Stimulated activated effector memory CD8-positive, alpha-beta T cell treated with anti-CD3 and anti-CD28 coated beads, Interleukin-12 subunit alpha, Interleukin-12 subunit beta, amount 100 ng/mL, for 72 hours (primary cell): Measurements from ENCODE around the gene ZSCAN22.

Experiments
- ATAC-seq: fragments of 150-1000 bp; cut with Tn5 transposase; 2 replicates; pipeline ENCODE4 v1.10.0; 2021
- DNase-seq, 2 donors: peaks; one replicate each; pipeline ENCODE4 v3.0.0; 2021 to 2022; ENCODE audit warnings: low spot score in 2 of 2
- H3K27ac Mint-ChIP-seq: one replicate; pipeline ENCODE4 v1.8.0; 2022; ENCODE audit warnings: mild to moderate bottlenecking, mixed read lengths
- H3K36me3 Mint-ChIP-seq: one replicate; pipeline ENCODE4 v1.8.0; 2022; ENCODE audit warnings: mild to moderate bottlenecking, mixed read lengths
- H3K4me1 Mint-ChIP-seq: one replicate; pipeline ENCODE4 v1.8.0; 2022; ENCODE audit warnings: mixed read lengths
- H3K4me3 Mint-ChIP-seq: one replicate; pipeline ENCODE4 v1.8.0; 2022; ENCODE audit warnings: mild to moderate bottlenecking, mixed read lengths
- H3K9me3 Mint-ChIP-seq: one replicate; pipeline ENCODE4 v1.8.0; 2022; ENCODE audit warnings: mixed read lengths

Gene ZSCAN22

GRCh38 chr19:58326914-58327726 is at the start of gene ZSCAN22:
Gene ZSCAN22, plus strand, starts transcription at chr19:58326994. Its CDS starts 7,809 bp downstream, at chr19:58334803.
- Mint-ChIP-seq H3K4me3 (no peak within 1 kb of the TSS), H3K9me3 (no peaks in the 10 kb centered on the region), H3K4me1 (no peaks in the 10 kb centered on the region), H3K27ac (no peak within 1 kb of the TSS), H3K36me3 (no peaks in the 10 kb centered on the region)
- DNase-seq (peak; percentile 82 to 95), ATAC-seq (peak; percentile 89)

DNA sequence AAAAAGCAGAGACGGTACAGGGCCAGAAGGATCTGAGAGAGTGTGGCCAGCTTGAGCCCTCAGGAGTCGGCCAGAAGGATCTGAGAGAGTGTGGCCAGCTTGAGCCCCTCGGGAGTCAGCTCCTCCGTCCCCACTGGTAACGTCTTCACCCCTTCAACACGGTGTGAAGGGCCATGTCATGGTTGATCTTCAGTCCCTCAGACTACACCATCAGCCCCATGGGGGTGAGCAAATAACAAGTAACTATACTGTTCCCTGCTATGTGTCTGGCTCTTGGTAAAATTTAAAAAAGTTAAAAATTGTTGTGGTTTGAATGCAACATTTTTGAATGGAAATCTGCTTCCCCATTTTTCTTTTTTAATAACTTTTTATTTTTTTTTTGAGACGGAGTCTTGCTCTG is 49.6 kb upstream of the ZSCAN22 start:
- peaks cover 34% of the 10 kb centered on the region for H3K4me1 Mint-ChIP-seq
- ATAC-seq (no peak), DNase-seq (no peak)
- H3K27ac Mint-ChIP-seq = no peak overlapping the region
- H3K9me3 Mint-ChIP-seq = peaks cover 10% of the 10 kb centered on the region
- peak overlapping the region; percentile 91 for H3K4me3 Mint-ChIP-seq
- peaks cover 76% of the 10 kb centered on the region for H3K36me3 Mint-ChIP-seq

GRCh38 chr19:58277748-58278540 is 48.9 kb upstream of the ZSCAN22 start:
- Mint-ChIP-seq H3K4me3 (peak overlapping the region; percentile 91), H3K9me3 (peaks cover 10% of the 10 kb centered on the region), H3K4me1 (peaks cover 34% of the 10 kb centered on the region), H3K36me3 (peaks cover 71% of the 10 kb centered on the region), H3K27ac (peak overlapping the region; percentile 94)
- ATAC-seq = no peak
- no peak for DNase-seq

DNA sequence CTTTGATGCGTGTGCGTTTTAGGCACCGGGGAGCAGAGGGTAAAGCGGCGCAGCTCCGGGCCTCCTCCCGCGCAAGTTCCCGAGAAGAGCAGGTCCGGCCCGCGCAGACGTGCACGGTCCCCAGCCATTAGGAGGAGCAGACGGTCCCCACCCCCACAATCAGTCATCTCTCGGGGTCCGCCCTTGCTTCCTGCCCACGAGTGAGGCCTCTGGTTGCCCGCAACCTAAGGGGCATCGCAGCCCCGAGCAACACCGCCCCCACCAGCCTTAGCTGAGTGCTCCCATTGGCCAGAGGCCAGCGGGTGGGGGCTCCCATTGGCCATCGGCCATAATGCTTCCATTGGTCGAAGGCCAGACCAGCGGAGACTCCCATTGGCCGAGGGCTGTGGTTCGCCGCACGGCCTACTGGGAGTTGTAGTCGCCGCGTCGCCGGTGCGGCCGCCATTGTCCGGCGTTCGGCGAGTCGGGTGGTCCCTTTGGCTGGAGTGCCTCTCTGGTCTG is 48.2 kb upstream of the ZSCAN22 start, which contains the start of gene ZNF8:
ZNF8 (plus strand) TSS at position 415 of the 501 bp plus-strand sequence. CDS start 127 bp downstream, outside the sequence.
- H3K4me3 Mint-ChIP-seq = peak within 1 kb of the TSS; percentile 91
- peaks cover 10% of the 10 kb centered on the region for H3K9me3 Mint-ChIP-seq
- ATAC-seq = peak; percentile 97
- peaks cover 71% of the 10 kb centered on the region for H3K36me3 Mint-ChIP-seq
- peak within 1 kb of the TSS; percentile 94 for H3K27ac Mint-ChIP-seq
- peaks cover 34% of the 10 kb centered on the region for H3K4me1 Mint-ChIP-seq
- DNase-seq = peak; percentile 87 to 98

GRCh38 chr19:58279042-58279924 is 47.5 kb upstream of the ZSCAN22 start:
- peak overlapping the region; percentile 91 for H3K4me3 Mint-ChIP-seq
- peaks cover 7% of the 10 kb centered on the region for H3K9me3 Mint-ChIP-seq
- DNase-seq (peak; percentile 25 to 83), ATAC-seq (peak; percentile 39)
- H3K27ac Mint-ChIP-seq = peak overlapping the region; percentile 94
- H3K4me1 Mint-ChIP-seq = peaks cover 34% of the 10 kb centered on the region
- peaks cover 65% of the 10 kb centered on the region for H3K36me3 Mint-ChIP-seq

- H3K4me3 Mint-ChIP-seq = peak overlapping the region; percentile 91
- DNase-seq (no peak), ATAC-seq (no peak)
- peaks cover 63% of the 10 kb centered on the region for H3K36me3 Mint-ChIP-seq
- peaks cover 34% of the 10 kb centered on the region for H3K4me1 Mint-ChIP-seq
- peak overlapping the region; percentile 94 for H3K27ac Mint-ChIP-seq
- peaks cover 4% of the 10 kb centered on the region for H3K9me3 Mint-ChIP-seq
These were observed 46.9 kb upstream of the ZSCAN22 start for GRCh38 chr19:58279925-58280316.

DNA sequence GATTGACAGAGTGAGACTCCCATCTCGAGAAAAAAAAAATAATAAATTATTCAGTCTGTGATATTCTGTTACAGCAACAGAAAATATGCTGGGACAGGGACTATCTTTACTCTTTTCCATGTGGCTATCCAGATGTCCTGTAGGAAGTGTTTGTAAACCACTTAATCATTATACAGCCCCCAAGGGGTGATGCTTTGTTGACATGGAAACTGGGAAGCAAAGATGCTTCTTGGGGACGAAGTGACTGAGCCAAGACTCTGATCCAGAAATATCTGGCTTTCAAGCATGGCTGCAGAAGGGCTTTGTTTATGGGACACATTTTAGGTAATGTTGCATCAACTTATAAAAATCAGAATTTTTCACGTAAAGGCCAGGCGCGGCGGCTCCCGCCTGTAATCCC is 42.6 kb upstream of the ZSCAN22 start:
- ATAC-seq = no peak
- Mint-ChIP-seq H3K36me3 (peaks cover 73% of the 10 kb centered on the region), H3K4me1 (peaks cover 26% of the 10 kb centered on the region), H3K9me3 (no peaks in the 10 kb centered on the region), H3K4me3 (no peak overlapping the region), H3K27ac (no peak overlapping the region)
- DNase-seq = no peak

- Mint-ChIP-seq H3K9me3 (peaks cover 8% of the 10 kb centered on the region), H3K4me3 (no peak overlapping the region), H3K36me3 (peaks cover 73% of the 10 kb centered on the region), H3K4me1 (no peaks in the 10 kb centered on the region), H3K27ac (no peak overlapping the region)
- ATAC-seq (no peak), DNase-seq (no peak)
These were observed 34.9 kb upstream of the ZSCAN22 start for GRCh38 chr19:58291943-58292342.

- DNase-seq = no peak
- Mint-ChIP-seq H3K9me3 (peaks cover 8% of the 10 kb centered on the region), H3K4me3 (no peak overlapping the region), H3K4me1 (no peaks in the 10 kb centered on the region), H3K36me3 (peaks cover 43% of the 10 kb centered on the region), H3K27ac (no peak overlapping the region)
- ATAC-seq = no peak
These were observed 31.9 kb upstream of the ZSCAN22 start for GRCh38 chr19:58294743-58295374.

- peaks cover 4% of the 10 kb centered on the region for H3K4me1 Mint-ChIP-seq
- H3K9me3 Mint-ChIP-seq = peaks cover 8% of the 10 kb centered on the region
- H3K27ac Mint-ChIP-seq = no peak overlapping the region
- no peak for ATAC-seq
- DNase-seq = no peak
- H3K36me3 Mint-ChIP-seq = peaks cover 35% of the 10 kb centered on the region
- H3K4me3 Mint-ChIP-seq = no peak overlapping the region
These were observed 30.7 kb upstream of the ZSCAN22 start for GRCh38 chr19:58296104-58296503.

DNA sequence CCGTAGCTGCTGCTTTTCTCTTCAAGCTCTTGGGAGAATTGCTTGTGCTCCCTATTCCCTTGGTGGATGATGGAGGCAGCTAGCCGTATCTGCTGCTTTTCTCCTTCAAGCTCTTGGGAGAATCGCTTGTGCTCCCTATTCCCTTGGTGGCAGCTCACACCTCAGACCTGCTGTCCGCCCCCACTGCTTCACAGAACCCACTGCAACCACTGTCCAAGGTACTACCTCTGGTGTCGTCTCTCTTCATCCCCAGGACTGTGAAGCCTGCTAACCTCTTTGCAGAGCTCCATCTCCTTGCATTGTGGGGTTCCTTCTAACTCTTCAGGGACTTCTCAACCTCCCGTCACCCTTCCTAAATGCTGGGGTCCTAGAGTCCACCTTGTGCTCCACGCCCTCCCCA is 26.2 kb upstream of the ZSCAN22 start:
- no peak for ATAC-seq
- H3K4me1 Mint-ChIP-seq = peaks cover 19% of the 10 kb centered on the region
- DNase-seq = no peak
- peaks cover 15% of the 10 kb centered on the region for H3K36me3 Mint-ChIP-seq
- no peaks in the 10 kb centered on the region for H3K9me3 Mint-ChIP-seq
- no peak overlapping the region for H3K4me3 Mint-ChIP-seq
- no peak overlapping the region for H3K27ac Mint-ChIP-seq

- ATAC-seq = no peak
- Mint-ChIP-seq H3K36me3 (peaks cover 51% of the 10 kb centered on the region), H3K27ac (peak overlapping the region; percentile 98), H3K4me3 (peak overlapping the region; percentile 98), H3K9me3 (no peaks in the 10 kb centered on the region), H3K4me1 (peaks cover 46% of the 10 kb centered on the region)
- DNase-seq = no peak
These were observed 22.5 kb upstream of the ZSCAN22 start for GRCh38 chr19:58304255-58304654.

DNA sequence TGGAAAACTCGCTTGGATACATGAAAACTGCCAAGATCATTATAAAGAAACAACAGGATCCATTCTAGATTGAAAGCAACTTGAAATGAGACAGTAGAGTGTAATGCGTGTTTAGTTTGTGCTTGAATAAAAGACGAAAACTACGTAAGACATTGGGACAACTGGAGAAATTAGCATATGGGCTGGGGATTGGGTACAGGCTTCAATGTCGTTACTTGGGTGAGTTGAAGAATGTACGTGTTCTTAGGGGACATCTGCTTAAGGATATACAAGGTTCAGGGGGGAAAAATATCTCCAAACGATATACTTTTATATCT is 22.1 kb upstream of the ZSCAN22 start:
- H3K27ac Mint-ChIP-seq = peak overlapping the region; percentile 98
- DNase-seq (no peak), ATAC-seq (no peak)
- H3K4me1 Mint-ChIP-seq = peaks cover 50% of the 10 kb centered on the region
- H3K4me3 Mint-ChIP-seq = peak overlapping the region; percentile 98
- no peaks in the 10 kb centered on the region for H3K9me3 Mint-ChIP-seq
- peaks cover 56% of the 10 kb centered on the region for H3K36me3 Mint-ChIP-seq

DNA sequence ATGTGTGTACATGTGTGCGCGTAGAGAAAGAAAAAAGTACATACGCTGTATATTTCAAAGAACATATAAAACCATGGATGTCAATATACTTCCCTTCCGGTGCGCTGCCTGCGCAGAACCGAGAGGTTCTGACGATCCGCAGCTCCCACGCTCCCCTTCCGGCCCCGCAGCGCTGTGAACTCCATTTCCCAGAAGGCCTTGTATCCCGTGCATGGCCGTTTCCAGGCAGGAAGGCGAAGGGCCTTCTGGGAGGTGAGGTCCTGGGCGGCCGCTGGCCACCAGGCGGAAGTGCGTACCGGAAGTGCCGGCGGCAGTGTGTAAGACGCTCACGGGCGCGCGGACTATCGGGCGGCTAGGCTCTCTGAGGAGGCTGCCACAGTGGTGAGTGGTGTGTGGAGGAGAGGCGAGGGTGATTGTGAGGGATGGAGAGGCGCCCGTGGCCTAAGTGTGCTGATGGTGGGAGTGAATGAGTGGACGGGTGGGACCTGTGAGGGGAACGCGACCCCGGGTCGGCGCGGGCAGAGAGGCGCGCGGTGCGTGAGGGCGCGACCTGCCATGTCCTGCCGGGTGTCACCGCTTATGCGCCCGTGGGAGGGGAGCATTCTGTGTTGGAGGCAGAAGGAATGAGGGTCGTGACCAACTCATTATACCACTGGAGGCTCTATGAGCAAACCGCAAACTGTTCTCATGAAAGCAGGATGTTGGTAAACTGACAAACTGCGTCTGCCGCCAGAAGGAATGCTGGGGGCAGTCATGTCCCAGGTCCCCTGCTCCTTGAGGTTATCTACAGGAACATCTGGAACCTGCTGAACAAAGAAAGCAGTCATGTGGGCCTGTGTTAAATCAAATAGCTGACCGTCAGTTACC is 21.5 kb upstream of the ZSCAN22 start, which contains the start of gene ERVK3-1:
ERVK3-1 (plus strand) TSS at position 313 of the 867 bp plus-strand sequence. CDS start 6,792 bp downstream, outside the sequence.
- H3K4me3 Mint-ChIP-seq = peak within 1 kb of the TSS; percentile 98
- H3K4me1 Mint-ChIP-seq = peaks cover 55% of the 10 kb centered on the region
- no peaks in the 10 kb centered on the region for H3K9me3 Mint-ChIP-seq
- H3K27ac Mint-ChIP-seq = peak within 1 kb of the TSS; percentile 98
- DNase-seq = peak; percentile 81 to 95
- H3K36me3 Mint-ChIP-seq = peaks cover 62% of the 10 kb centered on the region
- peak; percentile 99 for ATAC-seq
